OCI-LY1 (cell line): ENCODE data around the gene SERPINA9.

Experiments
- EZH2 ChIP-seq: fragments of 200-600 bp; sonication (generic), shearing (Covaris generic); IDR thresholded peaks from 2 replicates; pipeline ENCODE4 v1.8.0; 2017; ENCODE audit warnings: borderline replicate concordance, mixed run types, mild to moderate bottlenecking, antibody characterized with exemption, low read length, moderate library complexity, mixed read lengths
- TF ChIP-seq, protein P1 (sequence below): fragments of 200-600 bp; sonication (generic), shearing (Covaris generic); IDR thresholded peaks from 2 replicates; pipeline ENCODE4 v1.5.1; 2017; ENCODE audit warnings: mild to moderate bottlenecking, antibody characterized with exemption, low read length, moderate library complexity, mixed read lengths

DNA sequence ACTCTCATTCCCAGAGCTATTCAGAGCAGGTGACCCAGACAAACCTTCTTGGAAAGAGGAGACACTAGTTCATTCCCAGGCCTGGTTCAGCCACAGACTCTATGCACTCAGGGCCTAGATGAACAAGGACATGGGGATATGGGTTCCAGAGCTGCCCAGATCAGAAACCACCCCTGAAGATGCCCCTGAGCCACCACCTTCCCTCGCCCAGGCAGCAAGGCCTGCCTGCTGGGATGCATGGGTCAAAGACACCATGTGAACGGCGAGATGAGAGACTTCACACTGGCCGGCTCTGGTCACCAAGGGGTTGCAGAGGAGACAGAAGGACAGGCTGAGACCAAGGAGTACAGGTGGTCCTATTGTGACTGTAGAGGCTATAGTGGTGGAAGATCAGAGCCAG is 29.2 kb upstream of the SERPINA9 start:
- TF ChIP-seq, protein P1, sequence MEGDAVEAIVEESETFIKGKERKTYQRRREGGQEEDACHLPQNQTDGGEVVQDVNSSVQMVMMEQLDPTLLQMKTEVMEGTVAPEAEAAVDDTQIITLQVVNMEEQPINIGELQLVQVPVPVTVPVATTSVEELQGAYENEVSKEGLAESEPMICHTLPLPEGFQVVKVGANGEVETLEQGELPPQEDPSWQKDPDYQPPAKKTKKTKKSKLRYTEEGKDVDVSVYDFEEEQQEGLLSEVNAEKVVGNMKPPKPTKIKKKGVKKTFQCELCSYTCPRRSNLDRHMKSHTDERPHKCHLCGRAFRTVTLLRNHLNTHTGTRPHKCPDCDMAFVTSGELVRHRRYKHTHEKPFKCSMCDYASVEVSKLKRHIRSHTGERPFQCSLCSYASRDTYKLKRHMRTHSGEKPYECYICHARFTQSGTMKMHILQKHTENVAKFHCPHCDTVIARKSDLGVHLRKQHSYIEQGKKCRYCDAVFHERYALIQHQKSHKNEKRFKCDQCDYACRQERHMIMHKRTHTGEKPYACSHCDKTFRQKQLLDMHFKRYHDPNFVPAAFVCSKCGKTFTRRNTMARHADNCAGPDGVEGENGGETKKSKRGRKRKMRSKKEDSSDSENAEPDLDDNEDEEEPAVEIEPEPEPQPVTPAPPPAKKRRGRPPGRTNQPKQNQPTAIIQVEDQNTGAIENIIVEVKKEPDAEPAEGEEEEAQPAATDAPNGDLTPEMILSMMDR, result no peak
- TF ChIP-seq EZH2, result no peak
